Activated CD4-positive, alpha-beta T cell treated with anti-CD3 and anti-CD28 coated beads for 48 hours (primary cell): ENCODE results near the gene SCFD2.

Experiments used
- DNase-seq: peaks from one replicate; pipeline ENCODE4 v3.0.0-alpha.2; 2020

Gene SCFD2

GRCh38 chr4:53132132-53132891 lies 233.5 kb downstream of the SCFD2 start:
- DNase-seq = peak; percentile 35

GRCh38 chr4:53131562-53131925 lies 234.3 kb downstream of the SCFD2 start:
- no peak for DNase-seq

GRCh38 chr4:53130896-53131561 lies 234.8 kb downstream of the SCFD2 start:
- peak; percentile 31 for DNase-seq

DNA sequence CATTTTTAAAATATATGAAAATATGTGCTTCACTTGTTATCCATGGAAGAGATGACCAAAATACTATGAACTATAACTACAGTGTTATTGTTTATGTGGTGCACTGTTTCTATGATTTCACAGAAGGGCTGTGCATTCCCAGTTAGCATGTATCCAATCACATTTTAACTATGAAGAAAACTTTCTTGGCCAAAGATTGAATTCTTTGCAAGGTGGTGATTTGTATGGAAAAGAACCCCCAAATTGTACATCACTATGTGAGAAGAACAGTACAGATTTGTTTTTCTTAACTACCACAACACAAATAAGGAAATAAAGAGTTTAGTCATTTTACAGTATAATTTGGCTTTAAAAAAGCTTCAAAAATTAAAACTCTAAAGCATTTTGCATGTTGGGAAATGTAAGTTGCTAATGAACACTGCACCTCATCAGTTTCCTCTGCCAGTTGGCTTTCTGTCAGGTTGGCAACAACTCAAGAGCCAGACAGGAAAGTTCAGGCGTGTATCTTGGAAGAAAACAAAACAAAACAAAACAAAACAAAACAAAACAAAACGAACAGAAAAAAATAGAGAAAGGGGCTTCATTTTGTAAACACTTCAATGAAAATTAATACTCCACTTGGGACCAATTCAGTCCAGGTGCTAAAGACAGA lies 237.0 kb downstream of the SCFD2 start:
- no peak for DNase-seq

DNA sequence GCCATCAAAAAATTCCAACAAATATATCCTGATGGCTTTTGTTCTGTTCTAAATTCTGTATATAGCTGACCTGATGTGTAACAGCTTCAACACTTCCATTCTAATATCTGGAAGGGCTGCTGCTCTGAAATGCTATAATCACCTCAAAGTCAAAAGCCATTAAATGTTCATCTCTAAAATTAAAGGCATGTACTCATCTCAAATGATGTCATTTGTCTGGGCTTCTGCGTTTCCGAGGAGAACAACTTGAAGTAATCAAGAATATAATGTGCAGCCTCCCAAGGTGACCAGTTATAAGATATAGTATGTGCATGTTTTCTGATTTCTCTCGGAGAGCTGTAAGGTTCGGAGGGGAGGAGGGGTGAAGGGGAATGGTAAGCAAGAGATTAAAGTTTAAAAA lies 237.6 kb downstream of the SCFD2 start:
- DNase-seq = no peak

- no peak for DNase-seq
These were observed 238.5 kb downstream of the SCFD2 start for GRCh38 chr4:53127365-53127764.

GRCh38 chr4:53126099-53126498 lies 239.8 kb downstream of the SCFD2 start:
- DNase-seq = no peak

DNA sequence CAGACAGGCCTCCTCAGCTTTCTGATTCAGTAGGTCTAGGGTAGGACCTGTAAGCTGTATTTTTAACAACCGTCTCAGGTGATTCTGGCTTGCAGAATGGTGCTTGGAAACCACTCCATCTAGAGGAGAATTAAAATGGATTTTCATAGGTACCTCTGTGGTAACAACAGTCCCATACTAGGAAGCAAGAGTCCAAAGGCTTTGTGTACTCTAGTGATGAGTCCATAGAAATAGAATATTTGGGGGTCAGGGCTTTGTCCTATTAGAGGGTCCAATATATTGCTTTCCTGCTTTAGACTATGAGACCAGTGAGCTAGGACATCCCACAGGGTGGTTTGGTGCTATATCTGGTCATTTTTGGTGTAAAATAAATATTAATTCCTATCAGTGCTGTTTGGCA lies 242.0 kb downstream of the SCFD2 start:
- DNase-seq = no peak

- DNase-seq = no peak
These were observed 242.7 kb downstream of the SCFD2 start for GRCh38 chr4:53123171-53123570.

GRCh38 chr4:53122280-53123116 lies 243.4 kb downstream of the SCFD2 start:
- DNase-seq = no peak

DNA sequence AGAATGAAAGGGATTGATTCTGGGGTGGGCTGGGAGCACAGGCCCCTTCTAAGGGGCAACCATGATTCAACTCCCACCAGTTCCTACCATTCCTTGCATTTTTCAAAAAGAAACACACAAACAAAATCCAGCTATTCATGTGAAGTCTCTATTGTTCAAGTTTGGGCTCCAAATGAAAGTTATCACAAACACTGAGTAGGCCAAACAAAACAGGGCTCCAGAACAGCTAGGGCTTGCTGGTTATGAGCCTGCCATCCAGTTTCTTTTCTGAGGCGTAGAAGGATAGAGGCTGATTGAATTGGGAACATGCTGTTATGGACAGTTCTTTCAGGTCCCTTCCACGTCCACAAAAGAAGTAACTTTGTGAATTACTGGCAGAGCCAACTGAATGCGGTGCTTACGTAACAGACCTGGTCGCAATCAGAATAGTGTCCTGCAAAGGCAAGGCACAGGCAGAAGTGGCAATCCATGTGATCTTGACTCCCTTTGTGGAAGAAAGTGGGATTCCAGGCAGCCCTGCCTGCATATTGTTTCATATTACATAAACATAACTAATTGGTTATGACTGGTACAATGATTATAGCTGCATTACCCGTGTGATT lies 244.5 kb downstream of the SCFD2 start:
- no peak for DNase-seq

- no peak for DNase-seq
These were observed 245.1 kb downstream of the SCFD2 start for GRCh38 chr4:53120778-53121177.

GRCh38 chr4:53119680-53120079 lies 246.2 kb downstream of the SCFD2 start:
- no peak for DNase-seq

GRCh38 chr4:53118676-53119075 lies 247.2 kb downstream of the SCFD2 start:
- no peak for DNase-seq

GRCh38 chr4:53116954-53117353 lies 248.9 kb downstream of the SCFD2 start:
- DNase-seq = no peak

GRCh38 chr4:53113431-53114225 lies 252.2 kb downstream of the SCFD2 start:
- DNase-seq = peak; percentile 22

DNA sequence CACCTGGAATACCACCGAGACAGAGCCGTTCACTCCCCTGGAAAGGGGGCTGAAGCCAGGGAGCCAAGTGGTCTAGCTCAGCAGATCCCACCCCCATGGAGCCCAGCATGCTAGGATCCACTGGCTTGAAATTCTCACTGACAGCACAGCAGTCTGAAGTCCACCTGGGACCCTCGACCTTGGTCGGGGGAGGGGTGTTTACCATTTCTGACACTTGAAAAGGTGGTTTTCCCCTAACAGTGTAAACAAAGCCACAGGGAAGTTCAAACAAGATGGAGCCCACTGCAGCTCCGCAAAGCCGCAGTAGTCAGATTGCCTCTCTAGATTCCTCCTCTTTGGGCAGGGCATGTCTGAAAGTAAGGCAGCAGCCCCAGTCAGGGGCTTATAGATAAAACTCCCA lies 260.5 kb downstream of the SCFD2 start:
- no peak for DNase-seq

GRCh38 chr4:53103481-53103880 lies 262.4 kb downstream of the SCFD2 start:
- DNase-seq = no peak

GRCh38 chr4:53101191-53101581 lies 264.7 kb downstream of the SCFD2 start:
- no peak for DNase-seq

- DNase-seq = no peak
These were observed 265.2 kb downstream of the SCFD2 start for GRCh38 chr4:53100501-53101190.

DNA sequence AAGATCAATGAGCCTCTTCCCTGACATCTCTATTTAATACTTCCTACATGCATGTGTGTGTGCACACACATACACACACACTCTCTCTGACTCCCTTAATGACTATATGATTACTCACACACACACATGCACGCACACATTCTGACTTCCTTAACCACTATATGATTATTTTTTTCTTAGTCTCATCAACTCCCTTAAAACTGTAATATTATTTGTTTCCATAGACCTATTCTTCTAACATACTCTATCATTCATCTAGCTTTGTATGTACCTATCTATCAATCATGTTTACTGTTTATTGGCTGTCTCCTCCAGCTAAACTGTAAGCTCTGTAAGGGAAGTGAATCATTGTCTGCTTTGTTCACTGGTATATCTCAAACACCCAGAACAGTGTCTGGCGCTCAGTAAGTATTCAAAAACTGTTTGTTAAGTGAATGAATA lies 267.2 kb downstream of the SCFD2 start:
- DNase-seq = no peak
